GM12878 (cell line): ENCODE results near the gene IL36G. TPM values are rescaled to one million over a fixed set of nuclear protein-coding genes. Genes with fewer than 3 reads are reported as not detected.

Source experiments
- ATAC-seq: fragments of 200-7000 bp; cut with Tn5 transposase; 3 replicates; pipeline ENCODE4 v1.9.1; 2020; ENCODE audit warnings: mild to moderate bottlenecking, moderate library complexity
- Bru-seq: library from RNA; stranded (reverse); fragments of 400-500 nt; gene quantifications from one replicate; lab custom pipeline; 2021; lab: Mats Ljungman, UMichigan
- BruChase-seq, 2 experiments: library from RNA; stranded (reverse); fragments of 400-500 nt; gene quantifications; one replicate each; lab custom pipeline; 2021; lab: Mats Ljungman, UMichigan
- BruUV-seq: library from RNA; stranded (reverse); fragments of 400-500 nt; replicated peaks from 2 replicates; lab custom pipeline; 2021; lab: Mats Ljungman, UMichigan
- CTCF ChIA-PET: fragments of 300-600 bp; sonication (Branson Sonifier 250); formaldehyde crosslinking; extraction: SDS; loops from one replicate; lab custom pipeline; 2021; ENCODE audit warnings: inconsistent platforms; lab: Yijun Ruan, JAX
- POLR2A ChIA-PET: fragments of 350-600 bp; formaldehyde crosslinking; extraction: SDS; loops from one replicate; lab custom pipeline; 2021; ENCODE audit warnings: inconsistent platforms; lab: Charles Lee
- RAD21 ChIA-PET: fragments of 300-600 bp; sonication (Branson Sonifier 250); formaldehyde crosslinking; loops from one replicate; lab custom pipeline; 2023; ENCODE audit warnings: antibody characterized with exemption; ENCODE audit not compliant: unreplicated experiment; lab: Charles Lee
- SMC1A ChIA-PET: fragments of 300-600 bp; sonication (Branson Sonifier 250); formaldehyde crosslinking; loops from one replicate; lab custom pipeline; 2023; ENCODE audit not compliant: unreplicated experiment, uncharacterized antibody; lab: Charles Lee
- DNase-seq: peaks from one replicate; pipeline ENCODE4 v3.0.0-alpha.2; 2011; ENCODE audit warnings: low read depth, low spot score
- FAIRE-seq: peaks from 3 replicates; lab custom pipeline; 2011; peaks lifted over from hg19 to GRCh38; lab: Jason Lieb, UNC
- H2AFZ ChIP-seq: 2 replicates; pipeline ENCODE4 v1.6.0; 2011; ENCODE audit warnings: low read depth, low read length, control low read depth; ENCODE audit not compliant: control insufficient read depth
- H3K27ac ChIP-seq: 2 replicates; pipeline ENCODE4 v1.5.1; 2011; ENCODE audit warnings: control low read depth; ENCODE audit not compliant: control insufficient read depth, insufficient read depth
- H3K27me3 ChIP-seq, 2 experiments: replicated peaks in 1 of 2; 2 replicates each; pipeline versions ENCODE4 v1.6.0 to v1.6.1; 2011; ENCODE audit warnings: low read length in 1 of 2; ENCODE audit not compliant: control insufficient read depth in 2 of 2, insufficient read depth in 2 of 2
- H3K36me3 ChIP-seq, 2 experiments: 2 replicates each; pipeline ENCODE4 v1.5.1; 2011; ENCODE audit warnings: low read length in 1 of 2; ENCODE audit not compliant: control insufficient read depth in 2 of 2, insufficient read depth in 2 of 2
- H3K4me1 ChIP-seq: 2 replicates; pipeline ENCODE4 v1.6.1; 2011; ENCODE audit warnings: mild to moderate bottlenecking, low read length, moderate library complexity, mixed read lengths; ENCODE audit not compliant: control insufficient read depth, insufficient read depth
- H3K4me2 ChIP-seq: 2 replicates; pipeline ENCODE4 v1.6.0; 2011; ENCODE audit warnings: control low read depth; ENCODE audit not compliant: control insufficient read depth, insufficient read depth
- H3K4me3 ChIP-seq: fragments of 200-600 bp; sonication (generic); 2 replicates; pipeline ENCODE4 v1.5.1; 2016
- H3K79me2 ChIP-seq: 2 replicates; pipeline ENCODE4 v1.6.0; 2011; ENCODE audit warnings: low read length; ENCODE audit not compliant: control insufficient read depth, insufficient read depth
- H3K9ac ChIP-seq: 2 replicates; pipeline ENCODE4 v1.8.0; 2011; ENCODE audit warnings: low read length, control low read depth, mixed read lengths; ENCODE audit not compliant: control insufficient read depth, insufficient read depth
- H3K9me3 ChIP-seq: replicated peaks from 3 replicates; pipeline ENCODE4 v1.5.1; 2011; ENCODE audit warnings: mild to moderate bottlenecking, low read length; ENCODE audit not compliant: control insufficient read depth, insufficient read depth
- H4K20me1 ChIP-seq: 2 replicates; pipeline ENCODE4 v1.6.0; 2011; ENCODE audit not compliant: control insufficient read depth, insufficient read depth
- ATF7 ChIP-seq: fragments of 450-650 bp; IDR thresholded peaks from 2 replicates; pipeline ENCODE4 v1.6.1; 2016; ENCODE audit warnings: low read depth, mild to moderate bottlenecking
- RUNX3 ChIP-seq: IDR thresholded peaks from 2 replicates; pipeline ENCODE4 v1.6.1; 2012; ENCODE audit warnings: low read length, inconsistent platforms
- WGBS: methylation state at CpG from one replicate; pipeline ENCODE4 v1.1.6; 2016; ENCODE audit warnings: low lambda C conversion rate; ENCODE audit not compliant: insufficient replicate concordance, insufficient coverage; ENCODE audit errors: missing lambda C conversion rate; 5-methylcytosine and 5-hydroxymethylcytosine counted together
- in situ Hi-C: fragments of 300-500 bp; cut with MboI; formaldehyde crosslinking; loops from 9 replicates; pipeline ENCODE4 v1.14.3; 2018; ENCODE audit warnings: mixed read lengths
- intact Hi-C: fragments of 100-400 bp; cut with micrococcal nuclease; formaldehyde crosslinking; loops from one replicate; pipeline ENCODE4 v1.14.2; 2022; ENCODE audit not compliant: unreplicated experiment
- long read RNA-seq, 2 experiments: library from polyadenylated mRNA; unstranded; transcript quantifications; one replicate each; pipeline ENCODE4 v2.0.0, GENCODE V29; 2019 to 2020
- polyA minus RNA-seq, 3 experiments: library from RNA; depleted of rRNA, polyadenylated mRNA; stranded (reverse); fragments of >200 nt; gene quantifications; 2 replicates each; pipeline ENCODE4 v1.2.3, GENCODE V29; 2011
- polyA plus RNA-seq, 11 experiments: library from polyadenylated mRNA; depleted of rRNA in 4 of 11; unstranded in 6 of 11; stranded (reverse) in 5 of 11; fragments of >200 nt; fragmentation: Nextera tagmentation in 4 of 11; fragmentation: Illumina TruSeq in 1 of 11; extraction: Ambion mirVana in 4 of 11; extraction: Trizol in 1 of 11; gene quantifications; 1 replicate in 1 of 11; 2 replicates in 10 of 11; pipeline versions ENCODE4 v1.2.1 to v1.2.3, GENCODE V29; 2011 to 2016; ENCODE audit warnings: inconsistent platforms in 2 of 11, missing spikeins in 2 of 11, low read depth in 1 of 11
- total RNA-seq, 4 experiments: library from RNA; depleted of rRNA in 3 of 4; stranded (reverse); fragments of >200 nt in 3 of 4; fragmentation: Illumina TruSeq in 1 of 4; extraction: Trizol in 1 of 4; gene quantifications; 2 replicates each; pipeline versions ENCODE4 v1.2.1 to v1.2.3, GENCODE V29; 2013 to 2021
- TF ChIP-seq, protein P1 (sequence below): IDR thresholded peaks from 2 replicates; pipeline ENCODE4 v1.6.1; 2011; ENCODE audit warnings: borderline replicate concordance, low read depth, mild to moderate bottlenecking, moderate library complexity, low read length; ENCODE audit not compliant: insufficient read depth, poor library complexity, severe bottlenecking

Gene IL36G
- not detected in 2 replicates for total RNA-seq (2013; cell fraction: nucleolus; rRNA removed)
- total RNA-seq (2014; rRNA removed) (not detected in 2 replicates), total RNA-seq (2014; rRNA removed; fragmentation: Illumina TruSeq; extraction: Trizol) (not detected in 2 replicates), total RNA-seq (2021) (not detected in 2 replicates), polyA plus RNA-seq (2011; rRNA removed) (0.17 TPM in 1 of 2 replicates, not detected in the other), polyA plus RNA-seq (2014; fragmentation: Illumina TruSeq; extraction: Trizol) (not detected in 2 replicates), polyA plus RNA-seq (2014; fragmentation: Nextera tagmentation; extraction: Ambion mirVana) (under 1 TPM in 1 of 2 experiments, not detected in 1; 0.10 TPM), polyA plus RNA-seq (2014; rRNA removed) (0.37 TPM in 1 of 2 replicates, not detected in the other), polyA plus RNA-seq (2016; fragmentation: Nextera tagmentation; extraction: Ambion mirVana) (not detected), polyA minus RNA-seq (2011; rRNA and poly(A)+ RNA removed) (not detected in 2 replicates), Bru-seq, nascent RNA (percentile 27 among the genes with signal in this experiment), BruChase-seq, experiment 1, labeled RNA remaining after a 6-hour chase (percentile 14 among the genes with signal in this experiment), BruChase-seq, experiment 2, labeled RNA remaining after a 2-hour chase (percentile 19 among the genes with signal in this experiment)
- polyA plus RNA-seq (2011; ENCODE audit: low read depth), result not detected
- not detected in 2 replicates for polyA plus RNA-seq (2011; cell fraction: cytosol; rRNA removed)
- 0.26 and 0.79 TPM in 2 replicates for polyA plus RNA-seq (2011; cell fraction: nucleus; rRNA removed)
- 0.13 TPM in 1 of 2 replicates, not detected in the other for polyA plus RNA-seq (2012)
- polyA minus RNA-seq (2011; cell fraction: cytosol; rRNA and poly(A)+ RNA removed), result not detected in 2 replicates
- not detected in 2 replicates for polyA minus RNA-seq (2011; cell fraction: nucleus; rRNA and poly(A)+ RNA removed)
- long read RNA-seq, experiment 1, result 0 reads
- long read RNA-seq, experiment 2, result 0 reads

DNA sequence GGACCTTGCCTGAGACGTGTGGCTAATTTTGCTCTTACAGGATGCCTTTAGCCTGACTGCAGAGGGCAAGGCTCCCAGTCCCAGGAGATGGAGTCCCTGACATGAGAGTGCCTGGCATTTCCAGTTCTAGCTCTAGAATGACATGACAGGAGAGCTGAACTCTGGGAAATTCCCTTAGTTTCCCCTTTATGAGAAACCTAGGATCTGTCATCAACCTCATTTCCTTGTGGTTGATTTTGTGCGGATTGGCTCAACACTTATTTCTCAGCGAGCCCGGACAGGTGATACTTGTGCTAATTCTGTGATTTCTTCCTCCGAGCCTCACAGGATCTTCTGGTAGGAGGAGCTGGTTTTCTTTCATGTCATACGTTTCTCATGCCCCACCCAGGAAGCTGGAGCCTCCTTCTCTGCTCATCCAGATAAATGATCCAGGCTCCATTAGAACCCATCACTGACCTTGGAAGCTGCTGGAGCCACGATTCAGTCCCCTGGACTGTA is at the start of gene IL36G:
IL36G (plus strand) TSS at position 448 of the 498 bp plus-strand sequence. CDS start 633 bp downstream, outside the sequence.
- peaks cover 8% of the 10 kb centered on the region; the same call in 1 of the 2 replicates for H3K4me1 ChIP-seq
- intact Hi-C loops (no loop called here), in situ Hi-C loops (no loop called here)
- TF ChIP-seq, protein P1, sequence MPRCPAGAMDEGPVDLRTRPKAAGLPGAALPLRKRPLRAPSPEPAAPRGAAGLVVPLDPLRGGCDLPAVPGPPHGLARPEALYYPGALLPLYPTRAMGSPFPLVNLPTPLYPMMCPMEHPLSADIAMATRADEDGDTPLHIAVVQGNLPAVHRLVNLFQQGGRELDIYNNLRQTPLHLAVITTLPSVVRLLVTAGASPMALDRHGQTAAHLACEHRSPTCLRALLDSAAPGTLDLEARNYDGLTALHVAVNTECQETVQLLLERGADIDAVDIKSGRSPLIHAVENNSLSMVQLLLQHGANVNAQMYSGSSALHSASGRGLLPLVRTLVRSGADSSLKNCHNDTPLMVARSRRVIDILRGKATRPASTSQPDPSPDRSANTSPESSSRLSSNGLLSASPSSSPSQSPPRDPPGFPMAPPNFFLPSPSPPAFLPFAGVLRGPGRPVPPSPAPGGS, result peak; percentile 66
- TF ChIP-seq ATF7 (no peak), RUNX3 (peak; percentile 41)
- H3K4me3 ChIP-seq, result no peak within 1 kb of the TSS
- WGBS, result 7% methylated on average over 7 of the region's 7 CpGs
- BruUV-seq, result no TSS peak
- no peak within 1 kb of the TSS for H3K9ac ChIP-seq
- FAIRE-seq, result no peak
- H4K20me1 ChIP-seq, result no peaks in the 10 kb centered on the region
- CTCF ChIA-PET, result interaction anchor here (0.6 to 1.4 kb wide), 2 partner anchors 17 to 23 kb away, joined by 3 to 5 read pairs; no protein-coding TSS in a partner anchor
- no peaks in the 10 kb centered on the region for H3K36me3 ChIP-seq
- SMC1A ChIA-PET, result interaction anchor here (1.3 to 1.5 kb wide), 2 partner anchors 9 to 19 kb away, joined by 3 to 5 read pairs; no protein-coding TSS in a partner anchor
- peak; percentile 27 for ATAC-seq
- no peaks in the 10 kb centered on the region for H3K79me2 ChIP-seq
- RAD21 ChIA-PET, result no interaction called here
- H2AFZ ChIP-seq, result no peak within 1 kb of the TSS
- H3K9me3 ChIP-seq, result no peaks in the 10 kb centered on the region
- H3K27ac ChIP-seq, result no peak within 1 kb of the TSS
- no peak within 1 kb of the TSS for H3K4me2 ChIP-seq
- POLR2A ChIA-PET, result no interaction called here
- DNase-seq, result no peak
- H3K27me3 ChIP-seq, result no peaks in the 10 kb centered on the region; a peak in 1 of 4 replicates
